SK-N-SH treated with all-trans-retinoic acid at 6 μM for 48 hours (cell line): ENCODE data around the gene FAM200A.

Source experiments
- ATAC-seq: fragments of 200-7000 bp; cut with Tn5 transposase; 3 replicates; pipeline ENCODE4 v1.9.1; 2020; ENCODE audit warnings: mild to moderate bottlenecking, moderate library complexity
- ARNTL ChIP-seq: fragments of 450-650 bp; formaldehyde crosslinking; IDR thresholded peaks from 2 replicates; pipeline ENCODE4 v1.5.0; 2020; ENCODE audit warnings: low read depth, mild to moderate bottlenecking, moderate library complexity, borderline replicate concordance
- BACH2 ChIP-seq: fragments of 250-450 bp; sonication (Bioruptor Pico); IDR thresholded peaks from 2 replicates; pipeline ENCODE4 v1.9.0; 2021; ENCODE audit warnings: mild to moderate bottlenecking, borderline replicate concordance
- ESRRG ChIP-seq: fragments of 250-450 bp; sonication (Bioruptor Pico); IDR thresholded peaks from 2 replicates; pipeline ENCODE4 v1.6.1; 2021; ENCODE audit warnings: mild to moderate bottlenecking
- GLIS3 ChIP-seq: fragments of 250-450 bp; sonication (Bioruptor Pico); IDR thresholded peaks from 2 replicates; pipeline ENCODE4 v1.5.0; 2020; ENCODE audit warnings: mild to moderate bottlenecking, moderate library complexity
- OSR1 ChIP-seq: fragments of 250-450 bp; sonication (Bioruptor Pico); IDR thresholded peaks from 2 replicates; pipeline ENCODE4 v1.8.0; 2022; ENCODE audit warnings: moderate library complexity, mild to moderate bottlenecking, inconsistent platforms
- PPARA ChIP-seq: fragments of 250-450 bp; sonication (Bioruptor Pico); IDR thresholded peaks from 2 replicates; pipeline ENCODE4 v1.5.0; 2020; ENCODE audit warnings: mild to moderate bottlenecking, borderline replicate concordance
- RARB ChIP-seq: fragments of 250-450 bp; sonication (Bioruptor Pico); IDR thresholded peaks from 2 replicates; pipeline ENCODE4 v1.8.0; 2021; ENCODE audit warnings: mild to moderate bottlenecking, moderate library complexity
- SNAI2 ChIP-seq: fragments of 250-450 bp; sonication (Bioruptor Pico); IDR thresholded peaks from 2 replicates; pipeline ENCODE4 v1.5.0; 2020; ENCODE audit warnings: mild to moderate bottlenecking, moderate library complexity
- TCF4 ChIP-seq: fragments of 250-450 bp; sonication (Bioruptor Pico); IDR thresholded peaks from 2 replicates; pipeline ENCODE4 v1.8.0; 2021; ENCODE audit warnings: mild to moderate bottlenecking, moderate library complexity, borderline replicate concordance
- TOX ChIP-seq: fragments of 250-450 bp; sonication (Bioruptor Pico); IDR thresholded peaks from 2 replicates; pipeline ENCODE4 v1.8.0; 2021; ENCODE audit warnings: mild to moderate bottlenecking, moderate library complexity, borderline replicate concordance
- ZC3H10 ChIP-seq: fragments of 250-450 bp; sonication (Bioruptor Pico); IDR thresholded peaks from 2 replicates; pipeline ENCODE4 v1.5.1; 2021; ENCODE audit warnings: mild to moderate bottlenecking, moderate library complexity
- ZFP3 ChIP-seq: fragments of 250-450 bp; sonication (Bioruptor Pico); IDR thresholded peaks from 2 replicates; pipeline ENCODE4 v1.5.0; 2020; ENCODE audit warnings: mild to moderate bottlenecking, moderate library complexity
- ZFP30 ChIP-seq: fragments of 450-650 bp; formaldehyde crosslinking; IDR thresholded peaks from 2 replicates; pipeline ENCODE4 v1.5.0; 2022; ENCODE audit warnings: mild to moderate bottlenecking, moderate library complexity
- ZNF8 ChIP-seq: fragments of 450-650 bp; formaldehyde crosslinking; IDR thresholded peaks from 2 replicates; pipeline ENCODE4 v1.5.0; 2020; ENCODE audit warnings: mild to moderate bottlenecking, moderate library complexity
- TF ChIP-seq, protein P1 (sequence below): fragments of 250-450 bp; sonication (Bioruptor Pico); IDR thresholded peaks from 2 replicates; pipeline ENCODE4 v1.8.0; 2021; ENCODE audit warnings: low read depth, mild to moderate bottlenecking, moderate library complexity, borderline replicate concordance
- TF ChIP-seq, protein P2 (sequence below): fragments of 250-450 bp; sonication (Bioruptor Pico); IDR thresholded peaks from 2 replicates; pipeline ENCODE4 v1.5.0; 2020; ENCODE audit warnings: mild to moderate bottlenecking, moderate library complexity
- TF ChIP-seq, protein P3 (sequence below): fragments of 250-450 bp; sonication (Bioruptor Pico); IDR thresholded peaks from 2 replicates; pipeline ENCODE4 v1.5.1; 2021; ENCODE audit warnings: mild to moderate bottlenecking, moderate library complexity

Gene FAM200A

DNA sequence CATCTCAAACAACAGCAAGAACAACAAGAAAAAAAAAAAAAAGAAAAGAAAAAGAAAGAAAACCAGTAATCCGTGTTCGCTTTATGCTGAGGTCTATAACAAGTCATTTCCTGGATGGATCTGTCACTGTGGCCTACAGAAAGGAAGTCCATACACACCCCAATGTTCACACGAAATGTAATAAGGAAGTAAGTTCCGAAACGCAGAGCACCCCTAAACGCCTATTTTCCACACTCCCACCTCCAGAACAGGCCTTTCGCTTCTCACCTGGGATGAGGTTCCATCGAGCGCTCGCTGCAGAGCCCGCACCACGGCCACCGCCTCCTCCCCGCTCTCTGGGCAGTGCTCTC lies 52.6 kb downstream of the FAM200A start:
- TF ChIP-seq ESRRG (CRISPR knock-in tag) (no peak), GLIS3 (CRISPR knock-in tag) (no peak), ZFP3 (CRISPR knock-in tag) (no peak), TCF4 (CRISPR knock-in tag) (no peak)
- TF ChIP-seq, protein P1, sequence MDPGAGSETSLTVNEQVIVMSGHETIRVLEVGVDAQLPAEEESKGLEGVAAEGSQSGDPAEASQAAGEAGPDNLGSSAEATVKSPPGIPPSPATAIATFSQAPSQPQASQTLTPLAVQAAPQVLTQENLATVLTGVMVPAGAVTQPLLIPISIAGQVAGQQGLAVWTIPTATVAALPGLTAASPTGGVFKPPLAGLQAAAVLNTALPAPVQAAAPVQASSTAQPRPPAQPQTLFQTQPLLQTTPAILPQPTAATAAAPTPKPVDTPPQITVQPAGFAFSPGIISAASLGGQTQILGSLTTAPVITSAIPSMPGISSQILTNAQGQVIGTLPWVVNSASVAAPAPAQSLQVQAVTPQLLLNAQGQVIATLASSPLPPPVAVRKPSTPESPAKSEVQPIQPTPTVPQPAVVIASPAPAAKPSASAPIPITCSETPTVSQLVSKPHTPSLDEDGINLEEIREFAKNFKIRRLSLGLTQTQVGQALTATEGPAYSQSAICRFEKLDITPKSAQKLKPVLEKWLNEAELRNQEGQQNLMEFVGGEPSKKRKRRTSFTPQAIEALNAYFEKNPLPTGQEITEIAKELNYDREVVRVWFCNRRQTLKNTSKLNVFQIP (CRISPR knock-in tag): no peak
- ATAC-seq: peak; percentile 29

DNA sequence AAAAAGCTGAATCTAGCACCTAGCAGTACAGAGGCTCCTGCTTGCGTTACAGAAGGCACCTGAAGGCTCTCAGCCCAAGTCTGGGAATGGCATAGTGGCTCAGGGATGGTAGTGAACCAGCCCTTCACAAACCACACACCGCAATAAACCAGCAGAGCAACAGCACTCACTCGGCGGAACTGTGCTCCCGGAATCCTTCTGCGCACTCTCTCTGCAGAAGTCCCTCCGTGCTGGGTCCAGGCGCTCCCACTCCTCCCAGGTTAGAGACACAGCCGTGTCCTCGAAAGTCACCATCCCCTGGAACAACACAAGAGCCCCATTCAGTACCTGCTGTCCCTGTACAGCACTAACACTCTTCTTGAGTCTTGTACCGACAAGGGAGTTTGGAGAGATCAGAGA lies 53.4 kb downstream of the FAM200A start:
- TF ChIP-seq PPARA (CRISPR knock-in tag) (no peak), ESRRG (CRISPR knock-in tag) (no peak), TOX (CRISPR knock-in tag) (no peak)
- TF ChIP-seq, protein P2, sequence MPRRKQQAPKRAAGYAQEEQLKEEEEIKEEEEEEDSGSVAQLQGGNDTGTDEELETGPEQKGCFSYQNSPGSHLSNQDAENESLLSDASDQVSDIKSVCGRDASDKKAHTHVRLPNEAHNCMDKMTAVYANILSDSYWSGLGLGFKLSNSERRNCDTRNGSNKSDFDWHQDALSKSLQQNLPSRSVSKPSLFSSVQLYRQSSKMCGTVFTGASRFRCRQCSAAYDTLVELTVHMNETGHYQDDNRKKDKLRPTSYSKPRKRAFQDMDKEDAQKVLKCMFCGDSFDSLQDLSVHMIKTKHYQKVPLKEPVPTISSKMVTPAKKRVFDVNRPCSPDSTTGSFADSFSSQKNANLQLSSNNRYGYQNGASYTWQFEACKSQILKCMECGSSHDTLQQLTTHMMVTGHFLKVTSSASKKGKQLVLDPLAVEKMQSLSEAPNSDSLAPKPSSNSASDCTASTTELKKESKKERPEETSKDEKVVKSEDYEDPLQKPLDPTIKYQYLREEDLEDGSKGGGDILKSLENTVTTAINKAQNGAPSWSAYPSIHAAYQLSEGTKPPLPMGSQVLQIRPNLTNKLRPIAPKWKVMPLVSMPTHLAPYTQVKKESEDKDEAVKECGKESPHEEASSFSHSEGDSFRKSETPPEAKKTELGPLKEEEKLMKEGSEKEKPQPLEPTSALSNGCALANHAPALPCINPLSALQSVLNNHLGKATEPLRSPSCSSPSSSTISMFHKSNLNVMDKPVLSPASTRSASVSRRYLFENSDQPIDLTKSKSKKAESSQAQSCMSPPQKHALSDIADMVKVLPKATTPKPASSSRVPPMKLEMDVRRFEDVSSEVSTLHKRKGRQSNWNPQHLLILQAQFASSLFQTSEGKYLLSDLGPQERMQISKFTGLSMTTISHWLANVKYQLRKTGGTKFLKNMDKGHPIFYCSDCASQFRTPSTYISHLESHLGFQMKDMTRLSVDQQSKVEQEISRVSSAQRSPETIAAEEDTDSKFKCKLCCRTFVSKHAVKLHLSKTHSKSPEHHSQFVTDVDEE (CRISPR knock-in tag): no peak
- TF ChIP-seq, protein P1 (CRISPR knock-in tag): no peak
- ATAC-seq: no peak; the same call in 2 of the 3 replicates

DNA sequence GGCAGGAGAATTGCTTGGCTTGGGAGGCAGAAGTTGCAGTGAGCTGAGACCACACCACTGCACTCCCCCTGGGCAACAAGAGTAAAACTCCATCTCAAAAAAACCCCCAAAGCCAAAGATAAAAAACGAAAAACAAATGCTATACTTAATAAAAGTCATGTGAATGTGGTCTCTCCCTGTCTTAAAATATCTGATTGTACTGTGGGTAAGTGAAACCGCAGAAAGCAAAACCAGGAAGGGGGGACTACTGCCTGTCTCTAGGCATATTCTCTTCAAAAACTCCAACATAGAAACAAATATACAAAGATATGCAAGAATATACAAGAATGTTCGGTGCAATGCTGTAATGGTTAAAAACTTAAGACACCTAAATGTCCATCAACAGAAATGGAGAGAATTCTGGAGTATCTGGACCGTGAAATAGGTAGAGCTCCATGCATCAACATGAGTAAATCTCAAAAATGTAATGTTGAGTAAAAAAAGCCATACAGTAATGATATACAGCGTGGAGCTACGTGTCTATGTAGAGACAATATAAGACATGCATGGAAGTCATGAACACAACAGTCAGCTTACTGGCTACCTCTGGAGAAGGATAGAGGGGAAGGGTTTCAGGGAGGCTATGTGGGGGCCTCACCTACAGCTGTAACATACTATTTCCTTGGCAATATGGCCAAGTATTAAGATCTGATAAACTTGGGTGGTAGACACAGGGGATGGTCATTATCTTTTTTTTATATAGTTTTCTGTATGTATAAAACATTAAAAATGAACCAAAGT lies 54.0 kb downstream of the FAM200A start:
- ATAC-seq: no peak
- no peak for TF ChIP-seq ZFP30 (CRISPR knock-in tag)
- TF ChIP-seq BACH2: no peak
- no peak for TF ChIP-seq PPARA (CRISPR knock-in tag)
- no peak for TF ChIP-seq GLIS3 (CRISPR knock-in tag)
- no peak for TF ChIP-seq TOX (CRISPR knock-in tag)
- no peak for TF ChIP-seq RARB (CRISPR knock-in tag)
- no peak for TF ChIP-seq ZNF8
- TF ChIP-seq ZC3H10 (CRISPR knock-in tag): no peak
- no peak for TF ChIP-seq SNAI2 (CRISPR knock-in tag)
- no peak for TF ChIP-seq ARNTL (CRISPR knock-in tag)
- TF ChIP-seq, protein P3, sequence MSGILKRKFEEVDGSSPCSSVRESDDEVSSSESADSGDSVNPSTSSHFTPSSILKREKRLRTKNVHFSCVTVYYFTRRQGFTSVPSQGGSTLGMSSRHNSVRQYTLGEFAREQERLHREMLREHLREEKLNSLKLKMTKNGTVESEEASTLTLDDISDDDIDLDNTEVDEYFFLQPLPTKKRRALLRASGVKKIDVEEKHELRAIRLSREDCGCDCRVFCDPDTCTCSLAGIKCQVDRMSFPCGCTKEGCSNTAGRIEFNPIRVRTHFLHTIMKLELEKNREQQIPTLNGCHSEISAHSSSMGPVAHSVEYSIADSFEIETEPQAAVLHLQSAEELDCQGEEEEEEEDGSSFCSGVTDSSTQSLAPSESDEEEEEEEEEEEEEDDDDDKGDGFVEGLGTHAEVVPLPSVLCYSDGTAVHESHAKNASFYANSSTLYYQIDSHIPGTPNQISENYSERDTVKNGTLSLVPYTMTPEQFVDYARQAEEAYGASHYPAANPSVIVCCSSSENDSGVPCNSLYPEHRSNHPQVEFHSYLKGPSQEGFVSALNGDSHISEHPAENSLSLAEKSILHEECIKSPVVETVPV (CRISPR knock-in tag): no peak
- no peak for TF ChIP-seq OSR1 (CRISPR knock-in tag)
- TF ChIP-seq, protein P2 (CRISPR knock-in tag): no peak
- TF ChIP-seq, all 23 proteins: peak for 0
